GM19463 (cell line): ENCODE measurements around the gene KANSL1.

Source experiments
- ATAC-seq: cut with Tn5 transposase; IDR thresholded peaks from one replicate; pipeline ENCODE4 v1.9.1; 2021; ENCODE audit warnings: mild to moderate bottlenecking, moderate library complexity; ENCODE audit not compliant: unreplicated experiment

The KANSL1 gene

GRCh38 chr17:46167826-46168569 is 25.2 kb downstream of the KANSL1 start:
- ATAC-seq: no peak

- no peak for ATAC-seq
Measured at GRCh38 chr17:46167267-46167666, 26.0 kb downstream of the KANSL1 start.

- ATAC-seq: no peak
Measured at GRCh38 chr17:46166692-46167249, 26.5 kb downstream of the KANSL1 start.

- no peak for ATAC-seq
Measured at GRCh38 chr17:46163929-46164594, 29.2 kb downstream of the KANSL1 start.

GRCh38 chr17:46163316-46163715 is 29.9 kb downstream of the KANSL1 start:
- ATAC-seq: no peak

- no peak for ATAC-seq
Measured at GRCh38 chr17:46162866-46163265, 30.4 kb downstream of the KANSL1 start.

- no peak for ATAC-seq
Measured at GRCh38 chr17:46160169-46160568, 33.1 kb downstream of the KANSL1 start.

GRCh38 chr17:46159686-46160085 is 33.5 kb downstream of the KANSL1 start:
- no peak for ATAC-seq

- no peak for ATAC-seq
Measured at GRCh38 chr17:46158323-46159296, 34.6 kb downstream of the KANSL1 start.

GRCh38 chr17:46157443-46158062 is 35.7 kb downstream of the KANSL1 start:
- no peak for ATAC-seq

- no peak for ATAC-seq
Measured at GRCh38 chr17:46154151-46154816, 38.9 kb downstream of the KANSL1 start.

- no peak for ATAC-seq
Measured at GRCh38 chr17:46152423-46152822, 40.8 kb downstream of the KANSL1 start.

GRCh38 chr17:46151762-46152161 is 41.5 kb downstream of the KANSL1 start:
- no peak for ATAC-seq

GRCh38 chr17:46150216-46150963 is 42.8 kb downstream of the KANSL1 start:
- ATAC-seq: no peak

- ATAC-seq: no peak
Measured at GRCh38 chr17:46148247-46148646, 45.0 kb downstream of the KANSL1 start.

- no peak for ATAC-seq
Measured at GRCh38 chr17:46147296-46147695, 45.9 kb downstream of the KANSL1 start.

- no peak for ATAC-seq
Measured at GRCh38 chr17:46144246-46144645, 49.0 kb downstream of the KANSL1 start.

- no peak for ATAC-seq
Measured at GRCh38 chr17:46143827-46144236, 49.4 kb downstream of the KANSL1 start.

- ATAC-seq: no peak
Measured at GRCh38 chr17:46141645-46142044, 51.6 kb downstream of the KANSL1 start.
